Measurements from ENCODE around the gene CHRNA1. TPM values are rescaled to one million over a fixed set of nuclear protein-coding genes. Genes with fewer than 3 reads are reported as not detected.

Gene CHRNA1
- total RNA-seq, 2 donors from 2014 or later, result 0.41 TPM; not detected in 1

DNA sequence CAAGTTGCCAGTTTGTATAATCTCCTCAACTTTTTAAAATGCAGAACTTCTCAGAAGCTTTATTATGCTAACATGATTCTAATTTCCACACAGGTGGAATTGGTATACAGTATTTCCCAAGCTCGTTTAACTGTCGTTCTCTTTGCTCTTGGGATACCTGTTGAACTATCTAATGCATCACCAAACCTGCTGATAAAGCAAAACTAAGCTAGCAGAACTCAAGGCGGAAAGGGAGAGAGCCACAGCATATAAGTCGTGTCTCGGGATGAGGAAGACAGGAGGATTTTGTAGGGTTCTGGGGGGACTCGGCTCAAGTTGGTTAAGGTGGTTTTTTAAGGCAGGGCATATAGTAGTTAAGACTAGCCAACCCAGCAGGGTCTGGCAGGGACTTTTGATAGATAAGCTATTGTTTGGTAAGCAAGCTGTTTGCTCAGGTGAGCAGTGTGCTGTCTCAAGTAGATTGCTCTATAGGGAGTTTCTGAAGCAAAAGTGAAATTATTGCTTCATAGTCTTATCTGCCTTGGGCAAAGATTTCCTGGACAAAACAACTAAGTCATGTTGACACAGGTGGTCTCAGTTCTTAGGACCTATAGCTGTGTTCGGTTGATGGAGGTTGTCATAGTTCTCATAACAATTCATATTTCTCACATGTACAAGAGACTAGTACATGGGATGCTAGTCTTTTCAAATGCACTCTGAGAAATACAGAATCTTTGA, 28.2 kb upstream of the CHRNA1 start:
- no peak overlapping the region for H3K27ac ChIP-seq
- no peak overlapping the region for H3K4me3 ChIP-seq
- ATAC-seq (ENCODE audit: insufficient number of reproducible peaks, low FRiP score, low read depth) (no peak), DNase-seq (ENCODE audit: low spot score) (no peak)
- no peaks in the 10 kb centered on the region for H3K36me3 ChIP-seq
- no peaks in the 10 kb centered on the region for H3K4me1 ChIP-seq (ENCODE audit: control insufficient read depth in 1 of 2, low read depth in 2 of 2)
- H3K27me3 ChIP-seq (replicated peaks; ENCODE audit: insufficient read depth), result no peaks in the 10 kb centered on the region
- TF ChIP-seq, protein P1, sequence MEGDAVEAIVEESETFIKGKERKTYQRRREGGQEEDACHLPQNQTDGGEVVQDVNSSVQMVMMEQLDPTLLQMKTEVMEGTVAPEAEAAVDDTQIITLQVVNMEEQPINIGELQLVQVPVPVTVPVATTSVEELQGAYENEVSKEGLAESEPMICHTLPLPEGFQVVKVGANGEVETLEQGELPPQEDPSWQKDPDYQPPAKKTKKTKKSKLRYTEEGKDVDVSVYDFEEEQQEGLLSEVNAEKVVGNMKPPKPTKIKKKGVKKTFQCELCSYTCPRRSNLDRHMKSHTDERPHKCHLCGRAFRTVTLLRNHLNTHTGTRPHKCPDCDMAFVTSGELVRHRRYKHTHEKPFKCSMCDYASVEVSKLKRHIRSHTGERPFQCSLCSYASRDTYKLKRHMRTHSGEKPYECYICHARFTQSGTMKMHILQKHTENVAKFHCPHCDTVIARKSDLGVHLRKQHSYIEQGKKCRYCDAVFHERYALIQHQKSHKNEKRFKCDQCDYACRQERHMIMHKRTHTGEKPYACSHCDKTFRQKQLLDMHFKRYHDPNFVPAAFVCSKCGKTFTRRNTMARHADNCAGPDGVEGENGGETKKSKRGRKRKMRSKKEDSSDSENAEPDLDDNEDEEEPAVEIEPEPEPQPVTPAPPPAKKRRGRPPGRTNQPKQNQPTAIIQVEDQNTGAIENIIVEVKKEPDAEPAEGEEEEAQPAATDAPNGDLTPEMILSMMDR (IDR thresholded peaks at IDR 0.05), result no peak
- no peaks in the 10 kb centered on the region for H3K9me3 ChIP-seq

DNA sequence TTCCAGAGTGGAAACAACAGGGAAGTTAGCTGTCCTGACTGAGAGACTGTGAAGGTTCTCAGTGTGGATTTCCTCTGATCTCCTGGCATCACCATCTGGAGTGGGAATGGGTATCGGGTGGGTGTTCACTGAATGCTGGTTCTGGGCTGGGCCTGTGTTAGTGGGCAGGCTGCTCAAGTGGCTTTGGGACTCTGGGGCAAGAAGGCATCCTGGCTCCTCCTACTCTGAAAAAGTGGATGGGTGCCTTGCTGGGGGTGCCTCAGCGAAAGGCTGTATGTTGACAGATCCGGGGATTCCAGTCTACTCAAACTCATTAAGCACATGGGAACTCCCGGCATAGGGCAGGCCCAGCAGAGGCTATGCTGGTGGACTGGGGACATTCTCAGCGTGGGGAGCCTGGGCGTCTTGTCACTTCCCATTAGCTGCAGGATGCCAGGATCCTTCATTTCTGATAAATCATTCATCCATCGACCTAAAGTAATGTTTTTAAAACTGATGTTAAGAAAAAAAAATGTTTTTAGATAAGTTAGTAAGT, 27.5 kb upstream of the CHRNA1 start:
- TF ChIP-seq, protein P1 (IDR thresholded peaks at IDR 0.05), result no peak
- ATAC-seq (ENCODE audit: insufficient number of reproducible peaks, low FRiP score, low read depth), result no peak
- Histone ChIP-seq H3K27me3 (replicated peaks; ENCODE audit: insufficient read depth) (no peaks in the 10 kb centered on the region), H3K9me3 (no peaks in the 10 kb centered on the region), H3K4me1 (ENCODE audit: control insufficient read depth in 1 of 2, low read depth in 2 of 2) (no peaks in the 10 kb centered on the region), H3K36me3 (no peaks in the 10 kb centered on the region), H3K27ac (no peak overlapping the region), H3K4me3 (no peak overlapping the region)
- DNase-seq (ENCODE audit: low spot score), result no peak

DNA sequence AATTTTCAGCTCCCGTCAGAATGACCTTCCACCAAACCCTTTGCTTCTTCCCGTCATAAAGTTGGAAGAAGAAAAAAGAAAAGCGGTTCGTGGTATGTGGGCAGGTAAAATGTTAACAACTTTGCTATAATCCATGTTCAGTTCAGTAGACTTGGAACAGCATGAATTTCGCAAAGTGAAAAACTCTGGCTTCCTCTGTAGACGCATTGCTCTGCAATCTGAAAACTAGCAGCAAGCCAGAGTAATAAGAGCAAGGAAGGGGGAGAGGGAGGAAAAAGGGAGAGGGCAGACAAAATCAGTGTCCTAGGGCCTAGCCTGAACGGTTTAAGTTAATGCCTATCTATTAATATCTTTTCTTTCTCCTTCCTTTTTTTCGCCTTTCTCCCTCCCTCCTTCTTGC, 26.7 kb upstream of the CHRNA1 start:
- ATAC-seq (ENCODE audit: insufficient number of reproducible peaks, low FRiP score, low read depth) (no peak), DNase-seq (ENCODE audit: low spot score) (no peak)
- Histone ChIP-seq H3K4me1 (ENCODE audit: control insufficient read depth in 1 of 2, low read depth in 2 of 2) (no peaks in the 10 kb centered on the region), H3K36me3 (no peaks in the 10 kb centered on the region), H3K4me3 (no peak overlapping the region), H3K27me3 (replicated peaks; ENCODE audit: insufficient read depth) (no peaks in the 10 kb centered on the region), H3K27ac (no peak overlapping the region), H3K9me3 (no peaks in the 10 kb centered on the region)
- TF ChIP-seq, protein P1 (IDR thresholded peaks at IDR 0.05), result no peak

DNA sequence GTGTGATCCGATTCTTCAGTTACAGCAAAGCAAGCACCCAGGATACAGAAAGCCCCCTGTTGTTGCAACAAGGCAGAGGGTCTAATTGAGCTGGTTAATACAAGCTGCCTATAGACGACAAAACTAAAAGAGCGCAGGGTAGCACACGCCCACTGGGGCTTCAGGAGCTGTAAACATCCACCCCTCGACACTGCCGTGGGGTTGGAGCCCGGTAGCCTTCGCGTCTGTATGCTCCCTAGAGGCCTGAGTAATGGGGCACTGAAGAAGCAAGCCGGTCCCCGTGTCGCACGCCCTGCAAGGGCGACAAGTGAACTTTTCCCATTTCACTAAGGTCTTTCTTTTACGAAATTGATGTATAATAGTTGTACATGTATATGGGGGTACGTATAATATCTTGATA, 24.7 kb upstream of the CHRNA1 start:
- Histone ChIP-seq H3K27me3 (replicated peaks; ENCODE audit: insufficient read depth) (no peaks in the 10 kb centered on the region), H3K9me3 (no peaks in the 10 kb centered on the region), H3K27ac (no peak overlapping the region), H3K4me3 (no peak overlapping the region), H3K4me1 (ENCODE audit: control insufficient read depth in 1 of 2, low read depth in 2 of 2) (no peaks in the 10 kb centered on the region), H3K36me3 (no peaks in the 10 kb centered on the region)
- no peak for DNase-seq (ENCODE audit: low spot score)
- TF ChIP-seq, protein P1 (IDR thresholded peaks at IDR 0.05), result no peak
- ATAC-seq (ENCODE audit: insufficient number of reproducible peaks, low FRiP score, low read depth), result no peak

DNA sequence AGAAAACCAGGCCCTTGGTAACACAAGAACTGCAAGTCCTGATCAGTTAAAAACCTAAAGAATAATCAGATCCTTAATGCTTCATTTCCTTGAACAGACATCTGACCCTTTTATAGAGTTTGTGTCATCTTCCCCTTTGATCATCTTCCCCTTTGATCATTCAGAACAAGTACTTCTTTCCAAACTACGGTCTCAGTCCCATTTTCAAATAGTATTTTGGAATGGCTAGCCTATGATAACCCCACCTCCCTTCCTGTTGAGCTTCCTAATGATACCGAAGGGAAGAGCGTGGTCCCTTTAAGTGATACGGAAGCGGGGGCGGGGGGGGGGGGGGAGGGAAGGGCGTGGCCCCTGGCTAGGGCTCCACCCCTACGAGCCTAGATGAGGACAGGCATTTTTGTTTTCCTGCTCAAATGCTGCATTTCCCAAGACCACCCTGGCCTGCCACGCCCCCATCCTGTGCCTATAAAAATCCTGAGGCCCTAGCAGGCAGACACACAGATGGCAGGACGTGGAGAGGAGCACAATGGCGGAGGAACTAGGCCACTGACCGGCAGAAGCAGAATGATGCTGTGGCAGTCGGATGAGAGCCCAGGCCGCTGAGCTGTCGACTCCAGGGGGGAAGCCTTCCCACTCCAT, 24.1 kb upstream of the CHRNA1 start:
- Histone ChIP-seq H3K27me3 (replicated peaks; ENCODE audit: insufficient read depth) (no peaks in the 10 kb centered on the region), H3K36me3 (no peaks in the 10 kb centered on the region), H3K4me1 (ENCODE audit: control insufficient read depth in 1 of 2, low read depth in 2 of 2) (no peaks in the 10 kb centered on the region), H3K27ac (no peak overlapping the region), H3K9me3 (no peaks in the 10 kb centered on the region), H3K4me3 (no peak overlapping the region)
- TF ChIP-seq, protein P1 (IDR thresholded peaks at IDR 0.05), result no peak
- DNase-seq (ENCODE audit: low spot score), result no peak
- no peak for ATAC-seq (ENCODE audit: insufficient number of reproducible peaks, low FRiP score, low read depth)

Measured in thoracic aorta (tissue), 2 donors.